Central memory CD8-positive, alpha-beta T cell (primary cell): ENCODE measurements around the gene DENND6B.
"Not testable (repeated sequence)": the region's sequence is repeated elsewhere in the genome, so short reads cannot be mapped to it uniquely, and the experiment has no call there.

Experiments
- ATAC-seq: fragments of 150-1000 bp; cut with Tn5 transposase; replicated peaks from 2 replicates; pipeline ENCODE4 v1.10.0; 2022; ENCODE audit warnings: mild to moderate bottlenecking, moderate FRiP score, moderate number of reproducible peaks; ENCODE audit not compliant: poor library complexity, severe bottlenecking; ENCODE audit errors: extremely low read depth
- DNase-seq, 2 donors: peaks; one replicate each; pipeline ENCODE4 v3.0.0; 2021; ENCODE audit warnings: low spot score in 2 of 2
- H3K27ac Mint-ChIP-seq: one replicate; pipeline ENCODE4 v1.8.0; 2022; ENCODE audit warnings: low read depth, mild to moderate bottlenecking, moderate library complexity, mixed read lengths
- H3K27me3 Mint-ChIP-seq: one replicate; pipeline ENCODE4 v1.8.0; 2022; ENCODE audit warnings: mixed read lengths
- H3K36me3 Mint-ChIP-seq: one replicate; pipeline ENCODE4 v1.8.0; 2022; ENCODE audit warnings: mild to moderate bottlenecking, moderate library complexity, mixed read lengths; ENCODE audit not compliant: insufficient read depth
- H3K4me1 Mint-ChIP-seq: one replicate; pipeline ENCODE4 v1.8.0; 2022; ENCODE audit warnings: mixed read lengths
- H3K4me3 Mint-ChIP-seq: one replicate; pipeline ENCODE4 v1.8.0; 2022; ENCODE audit warnings: mild to moderate bottlenecking, moderate library complexity, mixed read lengths
- H3K9me3 Mint-ChIP-seq: one replicate; pipeline ENCODE4 v1.8.0; 2022; ENCODE audit warnings: mixed read lengths

Gene DENND6B

DNA sequence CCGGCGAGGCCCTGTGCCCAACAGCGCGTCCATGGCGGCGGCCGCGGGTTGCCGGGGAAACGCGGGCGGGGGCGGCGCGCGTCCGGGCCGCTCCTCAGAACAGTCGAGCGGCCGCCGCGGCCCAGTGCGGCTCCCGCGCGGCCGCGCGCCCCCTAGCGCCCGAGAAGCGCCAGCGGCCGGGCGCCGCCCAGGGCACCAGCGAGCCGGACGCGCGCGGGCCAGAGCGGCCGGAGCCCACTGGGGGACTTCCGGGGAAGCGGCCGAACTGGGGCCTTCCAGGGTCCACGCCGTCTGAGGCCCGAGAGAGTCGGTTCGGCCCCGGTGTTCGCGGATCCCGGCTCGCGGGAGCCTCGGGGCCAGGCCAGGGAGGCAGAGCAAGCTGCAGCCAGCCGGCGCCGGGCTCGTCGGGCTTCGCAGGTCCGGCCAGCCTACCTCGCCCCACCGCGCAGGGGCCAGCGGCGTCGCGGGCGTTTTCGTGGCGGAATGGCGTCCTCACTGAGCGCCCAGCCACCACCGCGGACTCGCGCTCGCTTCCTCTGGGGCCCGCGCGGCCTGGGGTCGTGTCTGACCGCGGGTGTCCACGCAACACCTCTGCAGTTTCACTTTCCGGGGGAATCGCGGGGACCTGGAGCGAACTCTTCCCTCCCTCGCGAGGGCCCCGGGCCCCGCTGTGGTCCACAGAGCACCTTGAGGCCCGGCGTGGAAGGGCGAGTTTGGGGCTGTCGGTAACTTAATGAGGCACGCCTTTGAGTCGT lies at the start of gene DENND6B:
Gene DENND6B, minus strand, starts transcription at position 57 of the 755 bp plus-strand sequence. Its CDS starts 24 bp downstream, at position 33.
- Mint-ChIP-seq H3K4me1 (peaks cover 9% of the 10 kb centered on the region), H3K9me3 (no peaks in the 10 kb centered on the region), H3K27ac (peak within 1 kb of the TSS; percentile 80)

DNA sequence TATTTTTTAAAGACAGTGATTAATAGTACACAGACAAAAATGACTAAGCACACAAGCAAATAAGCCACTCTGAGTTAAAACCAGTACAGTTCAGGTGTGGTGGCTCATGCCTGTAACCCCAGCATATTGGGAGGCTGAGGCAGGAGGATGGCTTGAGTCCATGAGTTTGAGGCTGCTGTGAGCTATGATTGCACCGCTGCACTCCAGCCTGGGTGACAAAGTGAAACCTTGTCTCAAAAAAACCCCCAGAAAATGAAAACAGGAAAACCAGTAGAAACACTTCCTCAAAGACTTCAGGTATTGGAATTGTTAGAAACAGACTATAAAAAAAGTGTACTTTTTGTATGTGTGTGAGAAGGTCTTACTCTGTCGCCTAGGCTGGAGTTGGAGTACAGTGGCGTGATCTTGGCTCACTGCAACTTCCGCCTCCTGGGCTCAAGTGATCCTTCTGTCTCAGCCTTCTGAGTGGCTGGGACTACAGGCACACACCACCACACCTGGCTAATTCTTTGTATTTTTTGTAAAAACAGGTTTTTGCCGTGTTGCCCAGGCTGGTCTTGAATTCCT lies 49.4 kb upstream of the DENND6B start:
- H3K27me3 Mint-ChIP-seq: no peaks in the 10 kb centered on the region
- no peak overlapping the region for H3K4me3 Mint-ChIP-seq
- H3K9me3 Mint-ChIP-seq: no peaks in the 10 kb centered on the region
- no peak for ATAC-seq
- peaks cover 27% of the 10 kb centered on the region for H3K36me3 Mint-ChIP-seq
- H3K4me1 Mint-ChIP-seq: peaks cover 5% of the 10 kb centered on the region
- no peak overlapping the region for H3K27ac Mint-ChIP-seq
- DNase-seq: no peak

More for the DNA sequence above, at the start of gene DENND6B:
- peak within 1 kb of the TSS; percentile 81 for H3K4me3 Mint-ChIP-seq
- ATAC-seq (peak; percentile 94), DNase-seq (peak; percentile 29 to 40)
- H3K27me3 Mint-ChIP-seq: no peaks in the 10 kb centered on the region
- peaks cover 2% of the 10 kb centered on the region for H3K36me3 Mint-ChIP-seq

DNA sequence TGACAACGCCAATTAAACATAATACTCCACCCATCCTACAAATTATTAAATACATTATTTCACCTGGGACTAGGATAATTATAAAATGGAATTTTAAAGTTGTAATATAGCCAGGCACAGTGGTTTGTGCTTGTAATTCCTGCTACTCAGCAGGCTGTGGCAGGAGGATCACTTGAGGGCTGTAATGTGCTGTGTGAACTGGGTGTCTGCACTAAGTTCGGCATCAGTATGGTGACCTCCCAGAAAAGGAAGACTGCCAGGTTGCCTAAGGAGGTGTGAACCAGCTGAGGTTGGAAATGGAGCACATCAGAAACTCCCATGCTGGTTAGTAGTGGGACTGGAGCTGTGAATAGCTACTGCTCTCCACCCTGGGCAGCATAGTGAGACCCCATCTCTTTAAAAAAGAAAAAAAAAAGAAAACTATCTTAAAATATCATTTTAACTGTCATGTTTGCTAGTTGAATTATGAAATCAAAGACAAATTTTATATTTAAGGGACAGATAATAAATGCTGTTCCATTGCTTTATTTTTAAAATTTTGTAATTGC lies 44.4 kb upstream of the DENND6B start:
- Mint-ChIP-seq H3K27me3 (no peaks in the 10 kb centered on the region), H3K4me3 (no peak overlapping the region)

GRCh38 chr22:50367778-50368500 lies 41.1 kb upstream of the DENND6B start:
- no peaks in the 10 kb centered on the region for H3K9me3 Mint-ChIP-seq
- H3K4me1 Mint-ChIP-seq: peaks cover 37% of the 10 kb centered on the region
- no peak overlapping the region for H3K4me3 Mint-ChIP-seq
- peaks cover 16% of the 10 kb centered on the region for H3K36me3 Mint-ChIP-seq
- no peak for DNase-seq
- no peak overlapping the region for H3K27ac Mint-ChIP-seq
- no peak for ATAC-seq
- H3K27me3 Mint-ChIP-seq: no peaks in the 10 kb centered on the region

More for the DNA sequence above, 44.4 kb upstream of the DENND6B start:
- ATAC-seq: no peak
- no peak for DNase-seq
- peaks cover 33% of the 10 kb centered on the region for H3K36me3 Mint-ChIP-seq
- H3K4me1 Mint-ChIP-seq: peaks cover 19% of the 10 kb centered on the region
- H3K27ac Mint-ChIP-seq: no peak overlapping the region
- no peaks in the 10 kb centered on the region for H3K9me3 Mint-ChIP-seq

DNA sequence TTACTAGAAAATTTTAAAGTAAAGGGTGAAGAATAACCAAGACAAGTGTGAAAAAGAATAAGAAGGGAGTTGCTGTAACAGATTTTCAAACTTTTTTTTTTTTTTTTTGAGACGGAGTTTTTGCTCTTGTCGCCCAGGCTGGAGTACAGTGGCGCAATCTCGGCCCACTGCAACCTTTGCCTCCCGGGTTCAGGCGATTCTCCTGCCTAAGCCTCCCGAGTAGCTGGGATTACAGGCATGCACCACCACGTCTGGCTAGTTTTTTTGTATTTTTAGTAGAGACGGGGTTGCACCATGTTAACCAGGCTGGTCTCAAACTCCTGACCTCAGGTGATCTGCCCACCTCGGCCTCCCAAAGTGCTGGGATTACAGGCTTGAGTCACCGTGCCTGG lies 37.0 kb upstream of the DENND6B start:
- DNase-seq, ATAC-seq, H3K4me3 Mint-ChIP-seq, H3K27me3 Mint-ChIP-seq, H3K9me3 Mint-ChIP-seq: not testable (repeated sequence)
- H3K36me3 Mint-ChIP-seq: peaks cover 13% of the 10 kb centered on the region
- peaks cover 65% of the 10 kb centered on the region for H3K4me1 Mint-ChIP-seq
- H3K27ac Mint-ChIP-seq: peak overlapping the region; percentile 55

GRCh38 chr22:50363166-50363802 lies 36.5 kb upstream of the DENND6B start:
- Mint-ChIP-seq H3K27me3 (no peaks in the 10 kb centered on the region), H3K9me3 (no peaks in the 10 kb centered on the region), H3K36me3 (peaks cover 11% of the 10 kb centered on the region), H3K27ac (peak overlapping the region; percentile 55), H3K4me3 (no peak overlapping the region), H3K4me1 (peaks cover 70% of the 10 kb centered on the region)
- ATAC-seq (no peak), DNase-seq (no peak)

DNA sequence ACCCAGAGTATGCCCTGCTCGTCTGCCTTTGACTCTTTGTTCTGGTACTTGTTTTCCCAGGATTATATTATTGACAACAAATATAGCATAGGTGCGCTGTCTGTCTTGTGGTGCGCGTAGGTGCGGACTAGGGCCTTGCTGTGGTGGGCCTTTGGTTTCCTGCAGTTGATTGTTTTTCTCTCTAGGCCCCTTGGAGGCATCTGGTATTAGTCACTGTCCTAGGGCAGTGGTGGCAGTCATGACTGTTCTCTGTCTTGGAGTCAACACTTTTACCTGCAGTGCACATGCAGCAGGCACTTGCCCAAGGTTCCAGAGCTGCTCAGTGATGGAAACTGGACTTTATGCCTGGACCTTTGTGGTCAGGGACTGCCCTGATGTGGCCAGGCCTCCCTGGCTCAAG lies 34.9 kb upstream of the DENND6B start:
- peak; percentile 70 for ATAC-seq
- Mint-ChIP-seq H3K9me3 (no peaks in the 10 kb centered on the region), H3K27me3 (no peaks in the 10 kb centered on the region), H3K4me3 (peak overlapping the region; percentile 14), H3K4me1 (peaks cover 64% of the 10 kb centered on the region), H3K27ac (peak overlapping the region; percentile 55), H3K36me3 (peaks cover 18% of the 10 kb centered on the region)
- DNase-seq: no peak

- H3K27me3 Mint-ChIP-seq: no peaks in the 10 kb centered on the region
- peak overlapping the region; percentile 55 for H3K27ac Mint-ChIP-seq
- ATAC-seq (peak; percentile 59), DNase-seq (no peak)
- peaks cover 15% of the 10 kb centered on the region for H3K36me3 Mint-ChIP-seq
- H3K4me3 Mint-ChIP-seq: peak overlapping the region; percentile 14
- H3K9me3 Mint-ChIP-seq: no peaks in the 10 kb centered on the region
- H3K4me1 Mint-ChIP-seq: peaks cover 60% of the 10 kb centered on the region
Observed at GRCh38 chr22:50361222-50361621, 34.4 kb upstream of the DENND6B start.

GRCh38 chr22:50360578-50360977 lies 33.8 kb upstream of the DENND6B start:
- Mint-ChIP-seq H3K4me1 (peaks cover 55% of the 10 kb centered on the region), H3K27me3 (no peaks in the 10 kb centered on the region), H3K4me3 (no peak overlapping the region), H3K36me3 (peaks cover 15% of the 10 kb centered on the region), H3K27ac (peak overlapping the region; percentile 55), H3K9me3 (no peaks in the 10 kb centered on the region)
- ATAC-seq: no peak
- DNase-seq: no peak

DNA sequence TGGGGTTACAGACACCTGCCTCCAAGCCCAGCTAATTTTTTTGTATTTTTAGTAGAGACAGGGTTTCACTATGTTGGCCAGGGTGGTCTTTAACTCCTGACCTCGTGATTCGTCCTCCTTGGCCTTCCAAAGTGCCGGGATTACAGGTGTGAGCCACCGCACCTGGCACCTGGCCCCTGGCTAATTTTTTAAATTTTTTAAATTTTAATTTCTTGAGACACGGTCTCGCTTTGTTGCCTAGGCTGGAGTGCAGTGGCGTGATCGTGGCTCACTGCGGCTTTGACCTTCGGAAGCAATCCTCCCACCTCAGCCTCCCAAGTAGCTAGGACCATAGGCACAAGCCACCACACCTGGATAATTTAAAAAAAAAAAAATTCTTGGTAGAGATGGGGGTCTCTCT lies 30.9 kb upstream of the DENND6B start:
- peaks cover 21% of the 10 kb centered on the region for H3K36me3 Mint-ChIP-seq
- ATAC-seq (no peak), DNase-seq (no peak)
- H3K27me3 Mint-ChIP-seq: no peaks in the 10 kb centered on the region
- peaks cover 40% of the 10 kb centered on the region for H3K4me1 Mint-ChIP-seq
- H3K27ac Mint-ChIP-seq: peak overlapping the region; percentile 85
- no peaks in the 10 kb centered on the region for H3K9me3 Mint-ChIP-seq
- no peak overlapping the region for H3K4me3 Mint-ChIP-seq

- Mint-ChIP-seq H3K27me3 (no peaks in the 10 kb centered on the region), H3K36me3 (peaks cover 25% of the 10 kb centered on the region), H3K9me3 (no peaks in the 10 kb centered on the region), H3K4me3 (no peak overlapping the region), H3K27ac (peak overlapping the region; percentile 85), H3K4me1 (peaks cover 35% of the 10 kb centered on the region)
- no peak for ATAC-seq
- no peak for DNase-seq
Observed at GRCh38 chr22:50357222-50357621, 30.4 kb upstream of the DENND6B start.

DNA sequence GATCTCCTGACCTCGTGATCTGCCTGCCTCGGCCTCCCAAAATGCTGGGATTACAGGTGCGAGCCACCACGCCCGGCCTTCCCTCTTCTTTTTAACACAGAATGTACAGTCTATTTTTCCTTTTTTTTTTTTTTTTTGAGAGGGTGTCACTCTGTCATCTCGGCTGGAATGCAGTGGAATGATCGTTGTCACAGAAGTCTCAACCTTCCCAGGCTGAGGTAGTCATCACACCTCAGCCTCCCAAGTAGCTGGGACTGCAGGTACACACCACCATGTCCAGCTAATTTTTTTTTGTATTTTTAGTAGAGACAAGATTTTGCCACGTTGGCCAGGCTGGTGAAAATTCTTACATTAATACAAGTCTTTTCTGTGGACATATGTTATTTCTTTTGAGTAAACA lies 29.4 kb upstream of the DENND6B start:
- Mint-ChIP-seq H3K36me3 (peaks cover 26% of the 10 kb centered on the region), H3K9me3 (no peaks in the 10 kb centered on the region), H3K27ac (no peak overlapping the region), H3K27me3 (no peaks in the 10 kb centered on the region), H3K4me3 (no peak overlapping the region), H3K4me1 (peaks cover 24% of the 10 kb centered on the region)
- DNase-seq: no peak
- no peak for ATAC-seq
